Mesenchymal stem cell (in vitro differentiated cells and primary cell): Measurements from ENCODE around the gene RHEX. TPM values are rescaled to one million over a fixed set of nuclear protein-coding genes. Genes with fewer than 3 reads are reported as not detected.
"Not testable (repeated sequence)": the region's sequence is repeated elsewhere in the genome, so short reads cannot be mapped to it uniquely, and the experiment has no call there.

Experiments
- DNase-seq: peaks from one replicate; pipeline ENCODE4 v3.0.0-alpha.2; 2013
- H2AFZ ChIP-seq: one replicate; pipeline ENCODE4 v1.6.1; 2013; ENCODE audit warnings: low read depth, mild to moderate bottlenecking, control low read depth, inconsistent platforms, low read length, moderate library complexity
- H2AK5ac ChIP-seq: 2 replicates; pipeline ENCODE4 v1.6.1; 2013; ENCODE audit warnings: low read length, moderate library complexity, mild to moderate bottlenecking, inconsistent platforms; ENCODE audit not compliant: severe bottlenecking
- H2BK120ac ChIP-seq: one replicate; pipeline ENCODE4 v1.6.1; 2013; ENCODE audit warnings: low read depth, mild to moderate bottlenecking, inconsistent platforms, low read length, moderate library complexity
- H2BK12ac ChIP-seq, 2 experiments: one replicate each; pipeline ENCODE4 v1.6.1; 2013; ENCODE audit warnings: inconsistent platforms in 2 of 2, low read length in 2 of 2, mild to moderate bottlenecking in 2 of 2, moderate library complexity in 2 of 2, control low read depth in 1 of 2
- H2BK15ac ChIP-seq: one replicate; pipeline ENCODE4 v1.6.1; 2013; ENCODE audit warnings: mild to moderate bottlenecking, low read depth, inconsistent platforms; ENCODE audit not compliant: poor library complexity, severe bottlenecking
- H2BK5ac ChIP-seq: 2 replicates; pipeline ENCODE4 v1.6.1; 2013; ENCODE audit warnings: low read depth, mild to moderate bottlenecking, low read length, control low read depth, inconsistent platforms; ENCODE audit not compliant: poor library complexity, severe bottlenecking
- H3K14ac ChIP-seq, 2 experiments: one replicate each; pipeline ENCODE4 v1.6.1; 2013; ENCODE audit warnings: inconsistent platforms in 2 of 2, low read length in 2 of 2, control low read depth in 1 of 2, mild to moderate bottlenecking in 1 of 2, moderate library complexity in 1 of 2
- H3K18ac ChIP-seq, 2 experiments: one replicate each; pipeline ENCODE4 v1.6.1; 2013; ENCODE audit warnings: inconsistent platforms in 2 of 2, low read length in 2 of 2, control low read depth in 1 of 2, low read depth in 1 of 2, mild to moderate bottlenecking in 1 of 2
- H3K23ac ChIP-seq, 2 experiments: one replicate each; pipeline ENCODE4 v1.6.1; 2013; ENCODE audit warnings: inconsistent platforms in 2 of 2, low read length in 2 of 2, mild to moderate bottlenecking in 2 of 2, moderate library complexity in 2 of 2, control low read depth in 1 of 2
- H3K27ac ChIP-seq: 2 replicates; pipeline ENCODE4 v1.5.1; 2013; ENCODE audit warnings: mild to moderate bottlenecking, moderate library complexity, low read length, control low read depth, inconsistent platforms; ENCODE audit not compliant: poor library complexity, severe bottlenecking
- H3K27me3 ChIP-seq, 2 experiments: 2 replicates each; pipeline versions ENCODE4 v1.6.1 to v1.7.0; 2013; ENCODE audit warnings: low read length in 2 of 2, mild to moderate bottlenecking in 2 of 2, moderate library complexity in 2 of 2, control low read depth in 1 of 2, inconsistent platforms in 1 of 2; ENCODE audit not compliant: control insufficient read depth in 1 of 2, insufficient read depth in 1 of 2
- H3K36me3 ChIP-seq, 2 experiments: 2 replicates each; pipeline versions ENCODE4 v1.6.1 to v1.7.0; 2013; ENCODE audit warnings: low read length in 2 of 2, control low read depth in 1 of 2, inconsistent platforms in 1 of 2, low read depth in 1 of 2, mild to moderate bottlenecking in 1 of 2; ENCODE audit not compliant: insufficient read depth in 2 of 2, control insufficient read depth in 1 of 2
- H3K4ac ChIP-seq, 2 experiments: one replicate each; pipeline ENCODE4 v1.6.1; 2013; ENCODE audit warnings: inconsistent platforms in 2 of 2, low read length in 2 of 2, mild to moderate bottlenecking in 2 of 2, moderate library complexity in 2 of 2, control low read depth in 1 of 2, low read depth in 1 of 2
- H3K4me1 ChIP-seq: 2 replicates; pipeline ENCODE4 v1.6.1; 2013; ENCODE audit warnings: low read depth, low read length, control low read depth; ENCODE audit not compliant: control insufficient read depth, insufficient read depth
- H3K4me2 ChIP-seq: 2 replicates; pipeline ENCODE4 v1.6.1; 2013; ENCODE audit warnings: low read length, mild to moderate bottlenecking, inconsistent platforms; ENCODE audit not compliant: poor library complexity, severe bottlenecking
- H3K4me3 ChIP-seq, 2 experiments: 2 replicates each; pipeline versions ENCODE4 v1.5.1 to v1.7.0; 2013; ENCODE audit warnings: low read length in 2 of 2, mild to moderate bottlenecking in 2 of 2, control low read depth in 1 of 2, low read depth in 1 of 2; ENCODE audit not compliant: insufficient read depth in 1 of 2
- H3K79me1 ChIP-seq: replicated peaks from 2 replicates; pipeline ENCODE4 v1.6.1; 2013; ENCODE audit warnings: mild to moderate bottlenecking, control low read depth, low read length, inconsistent platforms; ENCODE audit not compliant: poor library complexity, severe bottlenecking
- H3K9ac ChIP-seq: 2 replicates; pipeline ENCODE4 v1.7.0; 2013; ENCODE audit warnings: mild to moderate bottlenecking, low read length, moderate library complexity
- H3K9me3 ChIP-seq: 2 replicates; pipeline ENCODE4 v1.7.0; 2013; ENCODE audit warnings: mild to moderate bottlenecking, low read length; ENCODE audit not compliant: control insufficient read depth
- H4K8ac ChIP-seq: one replicate; pipeline ENCODE4 v1.6.1; 2013; ENCODE audit warnings: inconsistent platforms, mild to moderate bottlenecking, low read length, moderate library complexity
- H4K91ac ChIP-seq: one replicate; pipeline ENCODE4 v1.6.1; 2013; ENCODE audit warnings: mild to moderate bottlenecking, low read length, inconsistent platforms
- WGBS: methylation state at CpG from one replicate; pipeline ENCODE4 v1.1.7; 2013; ENCODE audit warnings: mixed read lengths; 5-methylcytosine and 5-hydroxymethylcytosine counted together
- polyA plus RNA-seq, 2 experiments: library from polyadenylated mRNA; stranded (reverse); fragments of 200-250 nt; gene quantifications; one replicate each; pipeline ENCODE4 v1.2.3, GENCODE V29; 2013

RHEX gene, protein sequence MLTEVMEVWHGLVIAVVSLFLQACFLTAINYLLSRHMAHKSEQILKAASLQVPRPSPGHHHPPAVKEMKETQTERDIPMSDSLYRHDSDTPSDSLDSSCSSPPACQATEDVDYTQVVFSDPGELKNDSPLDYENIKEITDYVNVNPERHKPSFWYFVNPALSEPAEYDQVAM
- polyA plus RNA-seq (2013, experiment 1 of 2), result not detected
- polyA plus RNA-seq (2013, experiment 2 of 2), result not detected

DNA sequence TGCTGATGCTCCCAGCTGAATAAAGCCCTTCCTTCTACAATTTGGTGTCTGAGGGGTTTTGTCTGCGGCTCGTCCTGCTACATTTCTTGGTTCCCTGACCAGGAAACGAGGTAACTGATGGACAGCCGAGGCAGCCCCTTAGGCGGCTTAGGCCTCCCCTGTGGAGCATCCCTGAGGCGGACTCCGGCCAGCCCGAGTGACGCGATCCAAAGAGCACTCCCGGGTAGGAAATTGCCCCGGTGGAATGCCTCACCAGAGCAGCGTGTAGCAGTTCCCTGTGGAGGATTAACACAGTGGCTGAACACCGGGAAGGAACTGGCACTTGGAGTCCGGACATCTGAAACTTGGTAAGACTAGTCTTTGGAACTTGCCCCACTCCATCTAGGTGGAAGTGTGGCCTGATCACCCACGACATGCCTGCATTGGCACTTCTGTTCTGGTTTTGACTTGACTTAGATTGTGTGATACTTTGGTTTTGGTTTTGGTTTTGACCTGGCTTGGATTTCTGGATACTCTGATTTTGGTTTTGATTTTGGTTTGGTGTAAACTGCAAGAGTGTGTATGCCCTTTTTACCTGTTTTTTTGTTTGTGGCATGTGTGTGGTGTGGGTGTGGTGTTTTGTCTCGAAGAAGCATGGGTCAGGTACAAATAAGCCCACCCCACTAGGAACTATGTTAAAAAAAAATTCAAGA is at the start of gene RHEX:
RHEX (plus strand) TSS at position 255 of the 692 bp plus-strand sequence. CDS start 44,656 bp downstream, outside the sequence.
- H2BK15ac ChIP-seq, H3K9me3 ChIP-seq, H3K14ac ChIP-seq, H3K79me1 ChIP-seq, H3K4ac ChIP-seq, H2AFZ ChIP-seq, H3K18ac ChIP-seq, H3K9ac ChIP-seq, DNase-seq, H2BK120ac ChIP-seq, H4K91ac ChIP-seq, H4K8ac ChIP-seq, H3K23ac ChIP-seq, H2BK12ac ChIP-seq, H3K27me3 ChIP-seq, H3K36me3 ChIP-seq: not testable (repeated sequence)
- Histone ChIP-seq H2BK5ac (peak within 1 kb of the TSS; percentile 85), H3K4me3 (peak within 1 kb of the TSS; percentile 9 to 61), H3K4me2 (peak within 1 kb of the TSS; percentile 66), H2AK5ac (peak within 1 kb of the TSS; percentile 85), H3K4me1 (peaks cover 14% of the 10 kb centered on the region), H3K27ac (peak within 1 kb of the TSS; percentile 98)
- 92% methylated on average over 16 of the region's 17 CpGs for WGBS

DNA sequence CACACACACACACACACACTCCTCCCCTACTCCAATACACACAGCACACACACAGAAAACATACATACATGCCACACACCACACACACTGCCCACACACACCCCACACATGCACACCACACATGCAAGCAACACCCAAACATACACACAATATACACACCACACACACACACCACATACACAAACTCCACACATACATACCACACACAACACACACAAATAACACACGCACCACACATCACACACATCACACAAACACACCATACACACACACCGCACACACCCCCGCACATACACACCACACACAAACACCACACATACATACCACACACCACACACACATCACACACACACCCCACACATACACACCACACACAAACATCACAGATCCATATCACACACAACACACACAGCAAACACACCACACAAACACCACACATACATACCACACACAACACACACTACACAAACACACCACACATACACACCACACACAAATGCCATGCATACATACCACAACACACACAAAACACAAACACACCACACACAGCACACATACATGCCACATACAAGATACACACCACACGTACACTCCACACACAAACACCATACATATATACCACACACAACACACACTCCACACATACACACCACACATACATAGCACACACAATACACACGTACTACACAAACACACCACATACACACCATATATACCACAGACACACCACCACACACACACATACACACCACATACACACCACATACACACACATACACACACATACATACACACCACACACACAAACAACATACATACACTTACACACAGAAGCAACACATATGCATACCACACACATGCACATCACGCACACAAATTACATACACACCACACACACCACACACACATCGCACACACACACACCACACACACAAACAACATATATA is 48.8 kb upstream of the RHEX start:
- H2BK120ac ChIP-seq, result no peak overlapping the region
- no peak overlapping the region for H2AK5ac ChIP-seq
- peak overlapping the region; percentile 85 to 87 for H3K18ac ChIP-seq
- H3K9ac ChIP-seq, result peak overlapping the region; percentile 87
- H4K91ac ChIP-seq, result peak overlapping the region; percentile 90
- peak overlapping the region; percentile 44 to 91 for H2BK12ac ChIP-seq
- H3K9me3 ChIP-seq, result no peaks in the 10 kb centered on the region
- peak overlapping the region; percentile 15 for H2AFZ ChIP-seq
- no peak overlapping the region for H3K4me2 ChIP-seq
- H3K27me3 ChIP-seq, result no peaks in the 10 kb centered on the region
- WGBS, result 96% methylated on average over 7 of the region's 7 CpGs
- DNase-seq, result no peak
- peak overlapping the region; percentile 79 for H4K8ac ChIP-seq
- H3K27ac ChIP-seq, result no peak overlapping the region
- peak overlapping the region in 1 of 2 experiments; percentile 86 for H3K14ac ChIP-seq
- H2BK5ac ChIP-seq, result no peak overlapping the region
- H3K79me1 ChIP-seq, result no peaks in the 10 kb centered on the region
- peaks cover 24% of the 10 kb centered on the region for H3K4me1 ChIP-seq
- no peak overlapping the region for H2BK15ac ChIP-seq
- no peak overlapping the region for H3K23ac ChIP-seq
- H3K36me3 ChIP-seq, result peaks cover 0 to 3% of the 10 kb centered on the region in 2 experiments
- H3K4ac ChIP-seq, result peak overlapping the region; percentile 55 to 82
- peak overlapping the region in 1 of 2 experiments; percentile 78 for H3K4me3 ChIP-seq

DNA sequence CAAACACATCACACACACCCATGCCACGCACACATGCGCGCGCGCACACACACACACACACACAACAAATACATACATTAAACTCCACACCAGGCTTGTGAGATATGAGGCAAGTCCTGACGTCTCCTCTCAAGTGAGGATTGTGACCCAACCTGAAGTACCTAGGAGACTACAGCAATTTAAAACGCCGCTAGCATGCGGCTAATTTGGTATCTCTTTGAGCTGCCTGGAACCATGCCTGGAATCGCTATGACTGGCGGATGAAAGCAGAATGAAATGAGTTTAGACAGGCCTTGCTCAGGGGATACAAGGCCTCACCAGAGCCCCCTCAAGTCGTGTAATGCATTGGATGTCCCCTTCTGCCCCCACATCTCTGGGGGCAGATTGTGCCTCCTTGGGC is 48.1 kb upstream of the RHEX start:
- Histone ChIP-seq H3K4me2 (no peak overlapping the region), H3K4me3 (no peak overlapping the region), H3K79me1 (no peaks in the 10 kb centered on the region), H3K27me3 (no peaks in the 10 kb centered on the region), H3K27ac (no peak overlapping the region), H3K23ac (no peak overlapping the region), H3K9me3 (no peaks in the 10 kb centered on the region), H3K4me1 (peaks cover 24% of the 10 kb centered on the region), H2BK15ac (no peak overlapping the region), H4K8ac (no peak overlapping the region), H2BK120ac (no peak overlapping the region), H3K4ac (no peak overlapping the region), H2BK5ac (no peak overlapping the region), H2BK12ac (no peak overlapping the region), H3K36me3 (peaks cover 0 to 3% of the 10 kb centered on the region in 2 experiments), H4K91ac (peak overlapping the region; percentile 54), H3K18ac (no peak overlapping the region), H2AK5ac (no peak overlapping the region), H3K14ac (no peak overlapping the region), H2AFZ (no peak overlapping the region), H3K9ac (no peak overlapping the region)
- no peak for DNase-seq
- WGBS, result 90% methylated on average over 12 of the region's 12 CpGs
